ENCODE data around the gene TAX1BP3.
A peak's percentile ranks its signal among the peaks of the same experiment; 100 is the strongest.
"Not testable (repeated sequence)": the region's sequence is repeated elsewhere in the genome, so short reads cannot be mapped to it uniquely, and the experiment has no call there.

TAX1BP3 gene

GRCh38 chr17:3668279-3669084, at the start of gene TAX1BP3, which contains the start of gene EMC6:
TAX1BP3 (minus strand) TSS chr17:3668578; CDS start chr17:3668526, 52 bp downstream.
EMC6 (plus strand) TSS chr17:3668812; CDS start chr17:3669147, 335 bp downstream.
- peak within 1 kb of the TSS; percentile 97 for H3K4me3 ChIP-seq (ENCODE audit: low read depth, low read length)

- H3K4me3 ChIP-seq (ENCODE audit: low read depth, low read length): no peak overlapping the region
Measured at GRCh38 chr17:3715296-3715695, 46.9 kb upstream of the TAX1BP3 start.

- no peak overlapping the region for H3K4me3 ChIP-seq (ENCODE audit: low read depth, low read length)
Measured at GRCh38 chr17:3712811-3713463, 44.6 kb upstream of the TAX1BP3 start.

GRCh38 chr17:3710951-3711383, 42.6 kb upstream of the TAX1BP3 start:
- no peak overlapping the region for H3K4me3 ChIP-seq (ENCODE audit: low read depth, low read length)

- no peak overlapping the region for H3K4me3 ChIP-seq (ENCODE audit: low read depth, low read length)
Measured at GRCh38 chr17:3708366-3708765, 40.0 kb upstream of the TAX1BP3 start.

GRCh38 chr17:3705718-3705984, 37.3 kb upstream of the TAX1BP3 start:
- not testable (repeated sequence) for H3K4me3 ChIP-seq (ENCODE audit: low read depth, low read length)

GRCh38 chr17:3704931-3705717, 36.7 kb upstream of the TAX1BP3 start:
- no peak overlapping the region for H3K4me3 ChIP-seq (ENCODE audit: low read depth, low read length)

- not testable (repeated sequence) for H3K4me3 ChIP-seq (ENCODE audit: low read depth, low read length)
Measured at GRCh38 chr17:3702041-3702539, 33.7 kb upstream of the TAX1BP3 start.

- H3K4me3 ChIP-seq (ENCODE audit: low read depth, low read length): no peak overlapping the region
Measured at GRCh38 chr17:3699951-3700350, 31.6 kb upstream of the TAX1BP3 start.

- no peak overlapping the region for H3K4me3 ChIP-seq (ENCODE audit: low read depth, low read length)
Measured at GRCh38 chr17:3698139-3698538, 29.8 kb upstream of the TAX1BP3 start.

- no peak overlapping the region for H3K4me3 ChIP-seq (ENCODE audit: low read depth, low read length)
Measured at GRCh38 chr17:3697103-3697476, 28.7 kb upstream of the TAX1BP3 start.

- H3K4me3 ChIP-seq (ENCODE audit: low read depth, low read length): peak within 1 kb of the TSS; percentile 61
Measured at GRCh38 chr17:3695723-3696411, 27.5 kb upstream of the TAX1BP3 start, which contains the start of gene P2RX5. P2RX5 (minus strand) TSS chr17:3696155; CDS start chr17:3696005, 150 bp downstream.

GRCh38 chr17:3695129-3695722, 26.8 kb upstream of the TAX1BP3 start:
- peak overlapping the region; percentile 61 for H3K4me3 ChIP-seq (ENCODE audit: low read depth, low read length)

- no peak overlapping the region for H3K4me3 ChIP-seq (ENCODE audit: low read depth, low read length)
Measured at GRCh38 chr17:3693829-3694231, 25.5 kb upstream of the TAX1BP3 start.

GRCh38 chr17:3693141-3693540, 24.8 kb upstream of the TAX1BP3 start:
- no peak overlapping the region for H3K4me3 ChIP-seq (ENCODE audit: low read depth, low read length)

GRCh38 chr17:3692346-3692745, 24.0 kb upstream of the TAX1BP3 start:
- H3K4me3 ChIP-seq (ENCODE audit: low read depth, low read length): no peak overlapping the region

GRCh38 chr17:3691617-3692067, 23.3 kb upstream of the TAX1BP3 start:
- no peak overlapping the region for H3K4me3 ChIP-seq (ENCODE audit: low read depth, low read length)

GRCh38 chr17:3690094-3690715, 21.8 kb upstream of the TAX1BP3 start:
- no peak overlapping the region for H3K4me3 ChIP-seq (ENCODE audit: low read depth, low read length)

GRCh38 chr17:3689262-3690093, 21.1 kb upstream of the TAX1BP3 start:
- H3K4me3 ChIP-seq (ENCODE audit: low read depth, low read length): no peak overlapping the region

All from iPS-11a (cell line).